IPS DF 6.9 (cell line): ENCODE measurements around the gene UBXN6.
A peak's percentile ranks its signal among the peaks of the same experiment; 100 is the strongest.

Source experiments
- DNase-seq: peaks from one replicate; pipeline ENCODE4 v3.0.0-alpha.2; 2013; ENCODE audit warnings: low read depth, low spot score
- H3K27ac ChIP-seq: one replicate; pipeline ENCODE4 v1.5.1; 2013; ENCODE audit warnings: low read length, control low read depth
- H3K27me3 ChIP-seq: 2 replicates; pipeline ENCODE4 v1.6.1; 2013; ENCODE audit warnings: mild to moderate bottlenecking, low read length; ENCODE audit not compliant: control insufficient read depth, insufficient read depth
- H3K36me3 ChIP-seq: 2 replicates; pipeline ENCODE4 v1.6.1; 2013; ENCODE audit warnings: low read length; ENCODE audit not compliant: control insufficient read depth, insufficient read depth
- H3K4me1 ChIP-seq: 2 replicates; pipeline ENCODE4 v1.6.1; 2013; ENCODE audit warnings: low read length; ENCODE audit not compliant: control insufficient read depth, insufficient read depth
- H3K4me3 ChIP-seq: 2 replicates; pipeline ENCODE4 v1.5.1; 2013; ENCODE audit warnings: mild to moderate bottlenecking, low read length
- H3K9me3 ChIP-seq: 2 replicates; pipeline ENCODE4 v1.6.1; 2013; ENCODE audit warnings: low read length, inconsistent platforms; ENCODE audit not compliant: control insufficient read depth, insufficient read depth
- WGBS: extraction: QIAGEN DNeasy Blood & Tissue Kit; methylation state at CpG from one replicate; pipeline ENCODE4 v1.1.7; 2013; ENCODE audit warnings: mixed read lengths, missing lambda C conversion rate; ENCODE audit not compliant: insufficient read length, insufficient coverage; 5-methylcytosine and 5-hydroxymethylcytosine counted together

Gene UBXN6

DNA sequence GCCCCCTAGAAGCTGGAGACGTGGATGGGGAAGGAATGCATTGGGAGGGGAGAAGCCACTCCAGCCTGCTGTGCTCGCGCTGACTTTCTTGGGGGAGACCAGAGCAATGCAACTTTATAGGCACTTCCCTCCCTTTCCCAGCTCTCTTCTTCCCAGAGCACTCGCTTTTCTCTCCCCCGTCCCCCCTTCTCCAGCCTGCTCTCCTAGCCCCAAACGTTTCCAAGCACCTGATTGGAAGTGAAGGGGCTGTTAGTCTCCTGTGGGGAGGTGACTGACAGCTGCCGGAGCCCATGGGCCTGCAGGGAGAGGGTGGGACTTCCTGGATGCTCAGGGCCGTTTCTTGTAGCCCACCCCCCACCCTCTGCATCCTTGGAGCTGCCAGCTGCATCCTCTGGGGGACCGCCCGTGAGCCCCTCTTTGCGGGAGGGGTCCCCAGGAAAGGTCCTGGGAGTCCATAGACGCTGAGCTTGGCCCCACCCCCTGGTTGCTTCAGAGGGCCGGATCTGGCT, 17.0 kb upstream of the UBXN6 start:
- no peaks in the 10 kb centered on the region for H3K9me3 ChIP-seq
- DNase-seq = peak; percentile 58
- no CpG with 5 or more reads among the region's 13 CpGs for WGBS
- H3K4me1 ChIP-seq = 0 out of 2 replicates have a peak, but pooled peaks cover 5% of the 10 kb centered on the region
- no peaks in the 10 kb centered on the region for H3K27me3 ChIP-seq
- H3K27ac ChIP-seq = no peak overlapping the region
- peaks cover 17% of the 10 kb centered on the region for H3K36me3 ChIP-seq
- peak overlapping the region; percentile 40; the same call in 1 of the 2 replicates for H3K4me3 ChIP-seq

DNA sequence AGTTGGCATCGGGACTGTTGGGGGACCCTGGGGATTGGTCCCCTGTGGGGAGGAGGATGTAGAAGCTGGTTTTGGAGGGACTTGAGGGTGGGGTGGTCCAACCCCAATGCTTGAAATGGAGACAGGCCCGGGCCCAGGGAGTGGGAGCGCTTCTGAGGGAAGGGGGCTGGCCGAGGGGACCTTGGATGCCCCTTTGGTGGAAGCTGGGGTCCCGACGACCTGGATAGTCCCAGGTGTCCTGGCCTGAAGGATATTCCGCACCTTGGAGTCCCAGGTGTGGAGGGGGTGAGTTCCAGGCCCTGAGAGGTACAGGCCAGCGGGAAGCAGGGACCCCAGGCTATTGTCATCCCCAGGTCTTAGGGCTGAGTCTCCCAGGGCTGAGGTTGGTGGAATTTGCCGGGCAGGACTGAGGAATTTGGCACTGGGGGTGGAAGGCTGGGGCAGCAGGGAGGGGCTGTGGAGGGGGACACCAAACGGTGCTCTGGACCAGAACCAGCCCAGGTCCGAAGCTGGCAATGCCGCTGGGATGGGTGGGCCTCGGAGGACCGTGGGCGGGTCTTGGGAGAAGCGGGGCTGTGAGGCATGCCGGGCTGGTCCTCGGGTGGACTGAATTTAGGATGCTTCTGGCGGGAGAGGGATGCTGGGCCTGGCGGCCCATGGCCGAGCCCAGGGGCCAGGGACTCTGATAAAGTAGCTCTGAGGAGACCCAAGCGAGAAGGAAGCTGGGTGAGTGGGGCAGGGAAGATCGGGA, 16.3 kb upstream of the UBXN6 start:
- no peak for DNase-seq
- no CpG with 5 or more reads among the region's 23 CpGs for WGBS
- no peaks in the 10 kb centered on the region for H3K27me3 ChIP-seq
- H3K4me1 ChIP-seq = 0 out of 2 replicates have a peak, but pooled peaks cover 5% of the 10 kb centered on the region
- H3K4me3 ChIP-seq = peak overlapping the region; percentile 40; the same call in 1 of the 2 replicates
- no peak overlapping the region for H3K27ac ChIP-seq
- no peaks in the 10 kb centered on the region for H3K9me3 ChIP-seq
- H3K36me3 ChIP-seq = peaks cover 15% of the 10 kb centered on the region

DNA sequence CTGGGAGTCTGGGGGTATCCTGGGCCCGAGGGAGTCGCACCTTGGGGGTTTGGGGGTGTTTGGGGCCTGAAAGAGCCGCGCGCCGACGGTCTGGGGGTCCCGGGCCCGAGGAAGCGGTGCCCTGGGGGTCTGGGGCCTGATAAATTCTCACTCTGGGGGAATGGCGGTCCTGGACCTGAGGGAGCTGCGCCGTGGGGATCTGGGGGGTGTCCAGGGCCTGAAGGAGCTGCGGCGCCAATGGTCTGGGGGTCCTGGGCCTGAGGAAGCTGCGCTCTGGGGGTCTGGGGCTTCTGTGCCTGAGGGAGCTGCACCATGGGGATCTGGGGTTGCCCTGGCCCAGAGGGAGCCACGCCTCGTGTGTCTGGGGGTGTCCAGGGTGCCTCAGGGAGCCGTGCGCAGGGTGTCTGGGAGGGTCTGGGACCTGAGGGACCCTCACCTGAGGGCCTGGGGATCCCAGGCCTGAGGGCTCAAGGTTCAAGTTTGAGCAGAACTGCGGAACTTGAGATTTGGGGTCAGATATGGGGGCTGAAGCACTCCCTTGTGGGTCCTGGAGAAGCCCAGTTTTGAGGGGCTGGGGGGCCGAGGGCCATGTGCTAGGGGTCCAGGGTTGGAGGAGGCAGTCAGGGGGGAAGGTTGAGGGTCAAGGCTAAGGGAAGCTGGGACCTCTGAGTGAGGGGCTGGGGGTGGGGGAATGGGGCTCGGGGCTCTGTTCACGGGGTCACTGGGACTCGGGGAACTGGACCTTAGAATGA, 15.6 kb upstream of the UBXN6 start:
- no peak for DNase-seq
- Histone ChIP-seq H3K27me3 (no peaks in the 10 kb centered on the region), H3K27ac (no peak overlapping the region), H3K9me3 (no peaks in the 10 kb centered on the region), H3K4me1 (0 out of 2 replicates have a peak, but pooled peaks cover 5% of the 10 kb centered on the region), H3K4me3 (peak overlapping the region; percentile 84), H3K36me3 (peaks cover 13% of the 10 kb centered on the region)
- no CpG with 5 or more reads among the region's 25 CpGs for WGBS

DNA sequence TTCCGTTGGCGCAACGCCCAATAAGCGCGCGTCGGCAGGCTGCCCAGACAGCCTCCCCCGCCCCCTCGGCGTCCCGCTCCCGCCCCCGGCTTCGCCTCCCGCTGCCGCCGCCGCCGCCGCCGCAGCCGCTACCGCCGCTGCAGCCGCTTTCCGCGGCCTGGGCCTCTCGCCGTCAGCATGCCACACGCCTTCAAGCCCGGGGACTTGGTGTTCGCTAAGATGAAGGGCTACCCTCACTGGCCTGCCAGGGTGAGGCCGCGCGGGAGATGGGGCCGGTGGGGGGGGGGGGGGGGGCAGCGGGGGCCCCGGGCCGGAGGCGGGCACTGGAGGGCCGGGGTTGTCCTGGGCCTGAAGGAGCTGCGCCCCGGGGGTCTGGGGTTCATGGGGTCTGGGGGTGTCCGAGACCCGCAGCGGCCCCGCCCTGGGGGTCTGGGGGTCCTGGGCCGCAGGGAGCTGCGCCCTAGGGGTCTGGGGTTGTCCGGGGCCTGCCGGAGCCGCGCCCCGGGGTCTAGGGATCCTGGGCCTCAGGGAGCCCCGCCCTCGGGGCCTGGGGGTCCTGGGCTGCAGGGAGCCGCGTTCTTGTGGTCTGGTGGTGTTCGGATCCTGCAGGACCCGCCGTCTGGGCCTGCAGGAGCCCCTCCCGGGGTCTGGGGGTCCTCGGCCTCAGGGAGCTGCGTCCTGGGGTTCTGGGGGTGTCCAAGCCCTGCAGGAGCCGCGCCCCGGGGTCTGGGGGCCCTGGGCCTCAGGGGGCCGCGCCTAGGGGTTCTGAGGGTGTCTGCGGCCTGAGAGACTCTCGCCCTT, 14.8 kb upstream of the UBXN6 start, which contains the start of gene HDGFL2:
Gene HDGFL2 (plus strand): TSS at position 124 of the 801 bp plus-strand sequence. CDS start 54 bp downstream, at position 178.
- peaks cover 10% of the 10 kb centered on the region for H3K36me3 ChIP-seq
- H3K4me3 ChIP-seq = peak within 1 kb of the TSS; percentile 84
- H3K4me1 ChIP-seq = 0 out of 2 replicates have a peak, but pooled peaks cover 5% of the 10 kb centered on the region
- H3K9me3 ChIP-seq = no peaks in the 10 kb centered on the region
- H3K27me3 ChIP-seq = no peaks in the 10 kb centered on the region
- no peak within 1 kb of the TSS for H3K27ac ChIP-seq
- no CpG with 5 or more reads among the region's 71 CpGs for WGBS
- DNase-seq = no peak

DNA sequence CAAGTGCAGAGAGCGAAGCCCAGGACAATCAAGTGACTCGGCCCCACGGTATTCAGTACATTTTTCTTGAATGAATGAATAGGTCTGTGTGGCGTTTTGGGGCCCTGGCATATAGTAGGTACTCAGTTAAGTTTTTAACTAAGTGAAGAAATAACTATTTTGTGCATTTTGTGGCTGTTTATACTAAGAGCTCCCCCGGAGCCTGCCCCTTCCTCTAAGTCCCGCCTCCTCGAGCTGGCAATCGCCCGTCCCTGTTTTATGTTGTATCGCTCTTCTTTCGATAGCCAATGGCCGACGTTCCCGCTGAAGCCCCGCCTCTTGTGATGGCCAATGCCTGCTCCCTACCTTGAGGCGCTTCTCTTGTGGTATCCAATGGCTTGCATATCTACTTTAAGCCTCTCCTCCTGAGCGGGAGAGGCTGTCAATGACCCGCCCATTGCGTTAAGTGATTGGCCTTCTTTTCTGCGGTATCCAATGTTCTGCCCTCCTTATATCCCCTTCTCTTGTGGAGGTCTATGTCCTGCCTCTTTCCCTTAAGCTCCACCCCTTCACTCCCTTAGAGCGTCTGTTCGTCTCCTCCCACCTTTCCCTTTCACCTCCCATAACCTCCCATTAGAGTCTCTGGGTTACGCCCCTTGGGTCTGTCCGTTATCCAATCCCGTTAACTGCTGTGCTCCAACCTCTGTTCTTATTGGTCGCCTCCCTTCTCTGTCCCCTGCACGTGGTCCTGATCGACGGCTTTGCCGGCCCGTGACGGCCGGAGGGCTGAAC, 14.0 kb upstream of the UBXN6 start:
- H3K4me1 ChIP-seq = 0 out of 2 replicates have a peak, but pooled peaks cover 5% of the 10 kb centered on the region
- H3K9me3 ChIP-seq = no peaks in the 10 kb centered on the region
- DNase-seq = peak; percentile 100
- H3K27me3 ChIP-seq = no peaks in the 10 kb centered on the region
- H3K36me3 ChIP-seq = peaks cover 2% of the 10 kb centered on the region; the same call in 1 of the 2 replicates
- no CpG with 5 or more reads among the region's 33 CpGs for WGBS
- peak overlapping the region; percentile 23; the same call in 1 of the 2 replicates for H3K4me3 ChIP-seq
- no peak overlapping the region for H3K27ac ChIP-seq

DNA sequence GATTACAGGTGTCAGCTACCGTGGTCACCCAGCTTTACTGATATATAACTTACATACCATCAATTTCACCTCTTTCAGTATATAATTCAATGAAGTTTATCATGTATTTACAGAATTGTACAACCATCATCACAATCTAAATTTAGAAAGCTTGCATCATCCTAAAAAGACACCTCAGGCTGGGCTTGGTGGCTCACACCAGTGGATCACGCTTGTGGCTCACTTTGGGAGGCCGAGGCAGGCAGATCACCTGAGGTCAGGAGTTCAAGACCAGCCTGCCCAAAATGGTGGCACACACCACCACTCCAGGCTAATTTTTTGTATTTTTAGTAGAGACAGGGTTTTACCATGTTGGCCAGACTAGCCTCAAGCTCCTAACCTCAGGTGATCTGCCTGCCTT, 10.2 kb upstream of the UBXN6 start:
- no peaks in the 10 kb centered on the region for H3K4me1 ChIP-seq
- no CpG with 5 or more reads among the region's 3 CpGs for WGBS
- no peaks in the 10 kb centered on the region for H3K27me3 ChIP-seq
- no peak overlapping the region for H3K4me3 ChIP-seq
- no peak for DNase-seq
- no peaks in the 10 kb centered on the region for H3K9me3 ChIP-seq
- no peak overlapping the region for H3K27ac ChIP-seq
- H3K36me3 ChIP-seq = no peaks in the 10 kb centered on the region

DNA sequence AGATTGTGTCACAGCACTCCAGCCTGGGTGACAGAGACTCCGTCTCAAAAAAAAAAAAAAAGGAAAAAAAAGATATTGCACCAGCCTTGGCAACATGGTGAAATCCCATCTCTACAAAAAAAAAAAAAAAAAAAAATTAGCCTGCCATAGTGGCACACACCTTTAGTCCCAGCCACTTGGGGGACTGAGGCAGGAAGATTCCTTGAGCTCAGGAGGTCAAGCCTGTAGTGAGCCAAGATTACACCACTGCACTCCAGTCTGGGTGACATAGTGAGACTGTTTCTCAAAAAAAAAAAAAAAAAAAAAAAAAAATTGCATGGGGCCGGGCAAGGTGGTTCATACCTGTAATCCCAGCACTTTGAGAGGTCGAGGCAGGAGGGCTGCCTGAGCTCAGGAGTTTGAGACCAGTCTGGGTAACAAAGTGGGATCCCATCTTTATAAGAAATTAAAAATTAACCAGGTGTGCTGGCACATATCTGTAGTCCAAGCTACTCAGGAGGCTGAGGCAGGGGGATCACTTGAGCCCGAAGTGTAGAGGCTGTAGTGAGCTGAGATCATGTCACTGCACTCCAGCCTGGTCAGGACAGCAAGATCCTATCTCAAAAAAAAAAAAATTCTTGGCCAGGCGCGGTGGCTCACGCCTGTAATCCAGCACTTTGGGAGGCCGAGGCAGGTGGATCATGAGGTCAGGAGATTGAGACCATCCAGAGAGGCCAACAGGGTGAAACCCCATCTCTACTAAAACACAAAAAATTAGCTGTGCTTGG, 7.4 kb upstream of the UBXN6 start:
- no CpG with 5 or more reads among the region's 8 CpGs for WGBS
- H3K27ac ChIP-seq = no peak overlapping the region
- no peak for DNase-seq

DNA sequence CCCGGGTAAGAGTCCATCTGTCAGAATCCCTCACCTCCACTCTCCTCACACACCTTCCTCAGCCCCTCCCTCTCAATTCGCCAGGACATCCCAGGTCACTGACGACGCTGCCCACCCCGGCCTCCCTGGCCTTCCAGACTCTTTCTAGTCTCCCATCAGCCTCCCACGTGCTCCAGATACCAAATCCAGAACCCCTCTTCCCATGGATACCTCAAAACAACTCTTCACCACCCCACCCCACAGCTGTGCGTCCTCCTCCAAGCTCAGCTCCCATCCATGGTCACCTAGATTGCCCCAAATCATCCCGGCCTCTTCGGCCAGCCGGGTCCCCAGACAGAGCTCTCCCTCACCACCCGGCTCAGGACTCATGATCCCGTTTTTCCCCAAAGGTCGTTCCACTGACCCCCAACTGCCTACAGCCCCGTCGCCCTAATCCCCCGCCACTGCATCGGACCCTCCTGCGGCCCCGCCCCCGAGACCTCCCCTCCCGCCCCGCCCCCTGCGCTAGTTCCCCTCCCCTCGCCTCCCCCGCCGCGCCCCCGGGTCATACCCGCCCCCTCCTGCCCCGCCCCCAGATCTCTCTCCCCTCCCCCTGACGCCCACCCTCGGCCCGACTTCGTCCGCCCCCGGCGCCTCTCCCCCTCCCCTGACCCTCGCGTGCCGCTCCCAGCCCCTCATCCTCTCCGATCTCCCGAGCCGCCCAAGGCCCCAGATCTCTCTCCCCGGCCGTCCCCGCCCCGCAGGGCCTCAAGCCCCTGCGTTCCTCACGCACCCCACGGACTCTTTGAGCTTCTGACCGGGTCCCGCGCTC, 546 bp downstream of the UBXN6 start:
- no CpG with 5 or more reads among the region's 53 CpGs for WGBS
- no peak for DNase-seq

More for the DNA sequence above, 7.4 kb upstream of the UBXN6 start:
- Histone ChIP-seq H3K27me3 (no peaks in the 10 kb centered on the region), H3K4me3 (no peak overlapping the region), H3K9me3 (no peaks in the 10 kb centered on the region), H3K36me3 (no peaks in the 10 kb centered on the region), H3K4me1 (no peaks in the 10 kb centered on the region)

More for the DNA sequence above, 546 bp downstream of the UBXN6 start:
- H3K4me3 ChIP-seq = peak overlapping the region; percentile 62; the same call in 1 of the 2 replicates
- no peak overlapping the region for H3K27ac ChIP-seq
- no peaks in the 10 kb centered on the region for H3K9me3 ChIP-seq
- peaks cover 2% of the 10 kb centered on the region; the same call in 1 of the 2 replicates for H3K36me3 ChIP-seq
- H3K27me3 ChIP-seq = no peaks in the 10 kb centered on the region
- no peaks in the 10 kb centered on the region; the same call in 1 of the 2 replicates for H3K4me1 ChIP-seq
